Measurements from ENCODE around the gene LACTB.

GRCh38 chr15:63188926-63189871 lies 67.5 kb downstream of the LACTB start, which contains the start of gene RAB8B:
- no peak for TF ChIP-seq EZH2 (IDR thresholded peaks at IDR 0.05; ENCODE audit: insufficient read depth, poor library complexity, severe bottlenecking)
- no peak for TF ChIP-seq EZH2phosphoT487 (IDR thresholded peaks at IDR 0.05; ENCODE audit: insufficient read depth, low read depth)

All from GM23248 (cell line).